HCT116 (cell line): ENCODE measurements around the gene PNPLA6. TPM values are rescaled to one million over a fixed set of nuclear protein-coding genes. Genes with fewer than 3 reads are reported as not detected.

Source experiments
- ATAC-seq: fragments of 200-7000 bp; cut with Tn5 transposase; 2 replicates; pipeline ENCODE4 v1.9.1; 2020; ENCODE audit warnings: mild to moderate bottlenecking, moderate library complexity
- BruUV-seq: library from RNA; stranded (reverse); fragments of 400-500 nt; replicated peaks from 2 replicates; lab custom pipeline; 2021; lab: Mats Ljungman, UMichigan
- CTCF ChIA-PET: fragments of 300-600 bp; sonication (Branson Sonifier 250); formaldehyde crosslinking; loops from one replicate; lab custom pipeline; 2021; ENCODE audit warnings: antibody characterized with exemption; lab: Charles Lee
- POLR2A ChIA-PET: fragments of 300-600, 350-600 bp; sonication (Branson Sonifier 250); formaldehyde crosslinking; loops from one replicate; lab custom pipeline; 2021; ENCODE audit warnings: antibody characterized with exemption; lab: Charles Lee
- RAD21 ChIA-PET, 2 experiments: fragments of 300-600 bp; sonication (Branson Sonifier 250); formaldehyde crosslinking; loops; one replicate each; lab custom pipeline; 2023; ENCODE audit warnings: low total read pairs in 2 of 2; ENCODE audit not compliant: uncharacterized antibody in 2 of 2, unreplicated experiment in 2 of 2, low non-redundant PET in 1 of 2; lab: Charles Lee
- DNase-seq: peaks from one replicate; pipeline ENCODE4 v3.0.0-alpha.2; 2010; ENCODE audit warnings: low read depth, low spot score
- H2AFZ ChIP-seq: fragments of 200-600 bp; shearing (Covaris generic), sonication (generic); 2 replicates; pipeline ENCODE4 v1.6.1; 2017; ENCODE audit warnings: low read depth, mixed run types, mixed read lengths, antibody characterized with exemption, low read length; ENCODE audit not compliant: poor library complexity, severe bottlenecking
- H3K27ac ChIP-seq: 2 replicates; pipeline ENCODE4 v1.5.1; 2012; ENCODE audit warnings: low read depth, low read length
- H3K27me3 ChIP-seq: fragments of 200-600 bp; sonication (generic); 2 replicates; pipeline ENCODE4 v1.6.1; 2016; ENCODE audit warnings: mixed run types, low read length, mixed read lengths; ENCODE audit not compliant: insufficient read depth
- H3K36me3 ChIP-seq, 2 experiments: fragments of 200-500 bp in 1 of 2; fragments of 200-600 bp in 1 of 2; sonication (Bioruptor generic) in 1 of 2; sonication (generic) in 1 of 2; 2 replicates each; pipeline versions ENCODE4 v1.5.1 to v1.6.1; 2014 to 2016; ENCODE audit warnings: low read length in 2 of 2, inconsistent platforms in 1 of 2, mixed read lengths in 1 of 2, mixed run types in 1 of 2; ENCODE audit not compliant: insufficient read depth in 2 of 2, control insufficient read depth in 1 of 2
- H3K4me1 ChIP-seq, 2 experiments: fragments of 200-600 bp in 1 of 2; sonication (generic) in 1 of 2; 2 replicates each; pipeline versions ENCODE4 v1.5.1 to v1.6.1; 2012 to 2017; ENCODE audit warnings: low read length in 2 of 2, inconsistent platforms in 1 of 2, mild to moderate bottlenecking in 1 of 2, mixed read lengths in 1 of 2, mixed run types in 1 of 2, moderate library complexity in 1 of 2; ENCODE audit not compliant: insufficient read depth in 2 of 2, control insufficient read depth in 1 of 2
- H3K4me2 ChIP-seq: fragments of 200-600 bp; sonication (generic); 2 replicates; pipeline ENCODE4 v1.6.1; 2017; ENCODE audit warnings: mixed run types, low read length, mixed read lengths
- H3K4me3 ChIP-seq, 2 experiments: fragments of 200-600 bp in 1 of 2; sonication (generic) in 1 of 2; replicated peaks in 1 of 2; 2 replicates each; pipeline ENCODE4 v1.5.1; 2011 to 2016; ENCODE audit warnings: low read length in 2 of 2, control low read depth in 1 of 2, low read depth in 1 of 2, mild to moderate bottlenecking in 1 of 2, mixed read lengths in 1 of 2, mixed run types in 1 of 2
- H3K79me2 ChIP-seq: fragments of 200-600 bp; sonication (generic); 2 replicates; pipeline ENCODE4 v1.6.1; 2017; ENCODE audit warnings: mild to moderate bottlenecking, mixed run types, low read length, moderate library complexity, mixed read lengths; ENCODE audit not compliant: insufficient read depth
- H3K9ac ChIP-seq: fragments of 200-600 bp; sonication (generic); 2 replicates; pipeline ENCODE4 v1.6.1; 2016; ENCODE audit warnings: low read length, mixed read lengths
- H3K9me2 ChIP-seq: fragments of 200-600 bp; sonication (generic), shearing (Covaris generic); 2 replicates; pipeline ENCODE4 v1.6.1; 2017; ENCODE audit warnings: mixed run types, mild to moderate bottlenecking, moderate library complexity; ENCODE audit not compliant: insufficient read depth
- H3K9me3 ChIP-seq, 2 experiments: fragments of 200-500 bp in 1 of 2; fragments of 200-600 bp in 1 of 2; sonication (Bioruptor generic) in 1 of 2; sonication (generic) in 1 of 2; 2 replicates each; pipeline ENCODE4 v1.6.1; 2014 to 2017; ENCODE audit warnings: low read length in 2 of 2, mixed read lengths in 2 of 2, inconsistent platforms in 1 of 2, low read depth in 1 of 2, mild to moderate bottlenecking in 1 of 2, mixed run types in 1 of 2, moderate library complexity in 1 of 2; ENCODE audit not compliant: control insufficient read depth in 1 of 2, insufficient read depth in 1 of 2
- H4K20me1 ChIP-seq: fragments of 200-600 bp; sonication (generic), shearing (Covaris generic); 2 replicates; pipeline ENCODE4 v1.6.1; 2017; ENCODE audit warnings: mixed run types, mild to moderate bottlenecking, moderate library complexity; ENCODE audit not compliant: insufficient read depth
- CBX3 ChIP-seq: IDR thresholded peaks from 2 replicates; pipeline ENCODE4 v1.6.1; 2012; ENCODE audit warnings: low read depth
- CEBPB ChIP-seq: IDR thresholded peaks from 2 replicates; pipeline ENCODE4 v1.6.1; 2012; ENCODE audit warnings: low read depth
- EGR1 ChIP-seq: IDR thresholded peaks from 2 replicates; pipeline ENCODE4 v1.6.1; 2012; ENCODE audit warnings: low read depth
- ELF1 ChIP-seq: IDR thresholded peaks from 2 replicates; pipeline ENCODE4 v1.6.1; 2012; ENCODE audit warnings: low read depth, borderline replicate concordance
- POLR2A ChIP-seq: IDR thresholded peaks from 2 replicates; pipeline ENCODE4 v1.7.0; 2011; ENCODE audit warnings: borderline replicate concordance; ENCODE audit not compliant: insufficient read depth, insufficient read length; ENCODE audit errors: extremely low read depth
- REST ChIP-seq: IDR thresholded peaks from 2 replicates; pipeline ENCODE4 v1.6.1; 2012; ENCODE audit warnings: low read depth
- SIN3A ChIP-seq: IDR thresholded peaks from 2 replicates; pipeline ENCODE4 v1.6.1; 2012; ENCODE audit warnings: low read depth
- intact Hi-C: fragments of 100-400 bp; cut with micrococcal nuclease; formaldehyde crosslinking; loops from 2 replicates; pipeline ENCODE4 v1.10.0; 2022
- total RNA-seq: library from RNA; stranded (reverse); gene quantifications from one replicate; pipeline ENCODE4 v1.2.1, GENCODE V29; 2021; ENCODE audit not compliant: unreplicated experiment
- TF ChIP-seq, protein P1 (sequence below), 3 experiments: fragments of 200-600 bp in 1 of 3; sonication (generic) in 1 of 3; IDR thresholded peaks in 2 of 3; conservative IDR thresholded peaks in 1 of 3; 2 replicates each; pipeline ENCODE4 v1.5.1; 2012 to 2017; ENCODE audit warnings: low read depth in 2 of 3, low read length in 2 of 3, antibody characterized with exemption in 1 of 3, borderline replicate concordance in 1 of 3, control low read depth in 1 of 3, mild to moderate bottlenecking in 1 of 3, mixed read lengths in 1 of 3, mixed run types in 1 of 3, moderate library complexity in 1 of 3; ENCODE audit not compliant: insufficient read depth in 1 of 3
- TF ChIP-seq, protein P2 (sequence below): IDR thresholded peaks from 2 replicates; pipeline ENCODE4 v1.6.1; 2012

PNPLA6 gene
- total RNA-seq, 1 experiment from 2014 or later: 159 TPM

GRCh38 chr19:7528192-7528519 is 7.4 kb upstream of the PNPLA6 start:
- POLR2A ChIA-PET: no interaction called here
- no peaks in the 10 kb centered on the region for H3K36me3 ChIP-seq
- H3K4me3 ChIP-seq: no peak overlapping the region

GRCh38 chr19:7528522-7529245 is 6.8 kb upstream of the PNPLA6 start:
- BruUV-seq: no TSS peak
- CTCF ChIA-PET: no interaction called here
- H3K27ac ChIP-seq: no peak overlapping the region
- TF ChIP-seq, protein P1, sequence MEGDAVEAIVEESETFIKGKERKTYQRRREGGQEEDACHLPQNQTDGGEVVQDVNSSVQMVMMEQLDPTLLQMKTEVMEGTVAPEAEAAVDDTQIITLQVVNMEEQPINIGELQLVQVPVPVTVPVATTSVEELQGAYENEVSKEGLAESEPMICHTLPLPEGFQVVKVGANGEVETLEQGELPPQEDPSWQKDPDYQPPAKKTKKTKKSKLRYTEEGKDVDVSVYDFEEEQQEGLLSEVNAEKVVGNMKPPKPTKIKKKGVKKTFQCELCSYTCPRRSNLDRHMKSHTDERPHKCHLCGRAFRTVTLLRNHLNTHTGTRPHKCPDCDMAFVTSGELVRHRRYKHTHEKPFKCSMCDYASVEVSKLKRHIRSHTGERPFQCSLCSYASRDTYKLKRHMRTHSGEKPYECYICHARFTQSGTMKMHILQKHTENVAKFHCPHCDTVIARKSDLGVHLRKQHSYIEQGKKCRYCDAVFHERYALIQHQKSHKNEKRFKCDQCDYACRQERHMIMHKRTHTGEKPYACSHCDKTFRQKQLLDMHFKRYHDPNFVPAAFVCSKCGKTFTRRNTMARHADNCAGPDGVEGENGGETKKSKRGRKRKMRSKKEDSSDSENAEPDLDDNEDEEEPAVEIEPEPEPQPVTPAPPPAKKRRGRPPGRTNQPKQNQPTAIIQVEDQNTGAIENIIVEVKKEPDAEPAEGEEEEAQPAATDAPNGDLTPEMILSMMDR (IDR thresholded peaks at IDR 0.05 in 2 of 3, conservative IDR thresholded peaks at IDR 0.05 in 1 of 3; ENCODE audit: borderline replicate concordance in 1 of 3, insufficient read depth in 1 of 3, low read depth in 2 of 3, low read length in 2 of 3): no peak
- TF ChIP-seq, protein P2, sequence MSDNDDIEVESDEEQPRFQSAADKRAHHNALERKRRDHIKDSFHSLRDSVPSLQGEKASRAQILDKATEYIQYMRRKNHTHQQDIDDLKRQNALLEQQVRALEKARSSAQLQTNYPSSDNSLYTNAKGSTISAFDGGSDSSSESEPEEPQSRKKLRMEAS: no peak
- no peak for TF ChIP-seq REST

More at GRCh38 chr19:7528192-7528519, 7.4 kb upstream of the PNPLA6 start:
- Histone ChIP-seq H3K27me3 (no peaks in the 10 kb centered on the region), H3K9me2 (no peaks in the 10 kb centered on the region), H3K27ac (no peak overlapping the region), H2AFZ (no peak overlapping the region), H3K9me3 (no peaks in the 10 kb centered on the region), H3K9ac (no peak overlapping the region), H3K4me1 (peaks cover 6 to 10% of the 10 kb centered on the region in 2 experiments; a peak in 2 of 4 replicates), H4K20me1 (no peaks in the 10 kb centered on the region), H3K79me2 (peaks cover 4% of the 10 kb centered on the region; the same call in 1 of the 2 replicates), H3K4me2 (no peak overlapping the region)
- ChIA-PET RAD21 (no interaction called here), CTCF (no interaction called here)
- DNase-seq: no peak
- no TSS peak for BruUV-seq
- ATAC-seq: no peak
- intact Hi-C loops: no loop called here
- TF ChIP-seq, protein P1 (IDR thresholded peaks at IDR 0.05 in 2 of 3, conservative IDR thresholded peaks at IDR 0.05 in 1 of 3; ENCODE audit: borderline replicate concordance in 1 of 3, insufficient read depth in 1 of 3, low read depth in 2 of 3, low read length in 2 of 3): no peak
- TF ChIP-seq SIN3A (no peak), POLR2A (no peak), ELF1 (no peak), EGR1 (no peak), CBX3 (no peak), CEBPB (no peak)

More at GRCh38 chr19:7528522-7529245, 6.8 kb upstream of the PNPLA6 start:
- Histone ChIP-seq H3K27me3 (no peaks in the 10 kb centered on the region), H3K4me1 (peaks cover 4 to 10% of the 10 kb centered on the region in 2 experiments; a peak in 2 of 4 replicates), H3K4me2 (no peak overlapping the region), H3K79me2 (no peaks in the 10 kb centered on the region), H2AFZ (no peak overlapping the region), H3K4me3 (no peak overlapping the region), H3K9me3 (no peaks in the 10 kb centered on the region), H4K20me1 (no peaks in the 10 kb centered on the region), H3K9me2 (no peaks in the 10 kb centered on the region), H3K36me3 (no peaks in the 10 kb centered on the region), H3K9ac (no peak overlapping the region)
- ChIA-PET POLR2A (no interaction called here), RAD21 (no interaction called here)
- ATAC-seq (no peak), DNase-seq (no peak)
- intact Hi-C loops: no loop called here
